ENCODE results near the gene BAIAP2L1.
"Not testable (repeated sequence)": the region's sequence is repeated elsewhere in the genome, so short reads cannot be mapped to it uniquely, and the experiment has no call there.

Gene BAIAP2L1

DNA sequence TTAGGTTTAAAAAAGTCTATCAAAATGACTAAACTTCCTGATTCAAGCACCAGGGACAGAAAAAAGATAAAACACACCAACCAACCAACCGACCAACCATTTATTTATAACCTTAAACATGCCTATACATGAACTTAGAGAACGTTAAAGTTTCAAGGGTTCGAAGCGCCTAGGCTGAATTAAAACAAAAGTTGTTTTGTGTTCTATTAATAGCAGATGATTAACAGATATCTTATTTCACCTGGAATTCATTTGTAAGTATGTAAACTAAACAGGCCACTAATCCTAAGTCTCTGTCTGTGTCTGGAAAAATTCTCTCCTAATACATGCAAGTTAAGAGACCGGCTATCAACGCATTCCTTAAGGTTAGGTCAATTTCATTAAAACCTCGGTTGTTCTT, 1.4 kb downstream of the BAIAP2L1 start:
- no peak for DNase-seq (ENCODE audit: low spot score)

DNA sequence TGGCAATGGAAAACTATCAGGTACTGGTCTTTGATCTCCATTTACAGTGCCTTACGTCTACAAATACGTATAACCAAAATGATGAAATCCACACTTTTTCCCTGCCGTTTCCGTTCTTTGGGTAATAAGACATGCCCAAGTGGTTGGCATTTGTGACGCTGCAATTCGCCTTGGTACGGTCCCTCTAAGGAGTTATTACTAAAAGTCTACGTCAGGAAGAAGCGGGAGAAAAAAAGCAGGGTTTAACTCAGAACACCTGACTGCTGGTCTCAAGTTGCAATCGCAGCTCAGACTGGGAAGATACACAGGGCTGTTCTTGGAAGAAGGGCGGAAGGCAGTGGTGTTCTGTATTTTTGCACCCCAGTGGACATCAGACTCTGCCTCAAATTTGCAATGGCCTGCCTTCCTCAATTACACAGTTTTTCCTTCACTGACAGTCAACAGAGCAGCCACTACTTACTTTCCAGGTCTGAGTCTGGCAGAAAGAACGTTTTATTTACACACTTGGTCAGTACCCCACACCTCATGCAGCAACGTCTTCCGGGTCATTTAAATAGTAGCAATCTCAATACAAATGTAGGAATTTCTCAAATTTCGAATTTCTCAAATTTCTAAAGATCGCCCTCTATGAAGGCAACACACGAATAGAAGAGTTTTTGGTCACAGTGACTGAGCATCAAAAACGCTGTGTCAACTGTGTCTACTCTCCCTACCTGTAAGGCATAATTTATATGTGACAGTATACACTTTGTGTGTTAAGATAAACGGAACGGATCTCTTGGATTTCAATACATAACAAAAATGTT, 2.1 kb downstream of the BAIAP2L1 start:
- no peak for DNase-seq (ENCODE audit: low spot score)

DNA sequence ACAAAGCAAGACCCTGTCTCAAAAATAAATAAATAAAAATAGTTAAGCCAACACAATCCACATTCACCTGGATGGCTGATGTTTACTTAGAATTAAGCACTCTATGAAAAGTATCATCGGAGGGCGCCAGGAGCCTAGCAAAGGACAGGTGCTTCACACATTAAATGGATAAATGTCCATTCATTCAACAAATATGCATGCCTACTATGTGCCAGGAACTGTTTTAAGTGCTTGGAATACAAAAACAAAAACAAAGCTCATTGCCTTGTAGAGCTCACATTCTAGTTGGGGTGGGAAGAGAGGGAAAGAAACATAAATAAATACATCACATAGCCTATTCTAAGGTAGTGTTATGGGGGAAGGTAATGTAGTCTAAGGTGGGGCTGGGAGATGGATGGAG, 4.1 kb downstream of the BAIAP2L1 start:
- no peak for DNase-seq (ENCODE audit: low spot score)

DNA sequence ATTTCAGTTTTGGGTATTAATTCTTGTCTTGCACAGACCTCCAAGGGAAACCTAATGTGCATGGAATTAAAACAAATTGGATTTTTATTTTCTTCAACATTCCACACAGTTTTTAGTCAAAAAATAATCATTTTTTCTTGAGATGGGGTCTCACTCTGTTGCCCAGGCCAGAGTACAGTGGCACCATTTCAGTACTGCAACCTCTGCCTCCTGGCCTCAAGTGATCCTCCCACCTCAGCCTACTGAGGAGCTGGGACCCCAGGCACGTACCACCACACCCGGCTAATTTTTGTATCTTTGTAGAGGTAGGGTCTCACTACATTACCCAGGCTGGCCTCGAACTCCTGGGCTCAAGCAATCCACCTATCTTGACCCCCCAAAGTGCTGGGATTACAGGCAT, 4.9 kb downstream of the BAIAP2L1 start:
- no peak for DNase-seq (ENCODE audit: low spot score)

DNA sequence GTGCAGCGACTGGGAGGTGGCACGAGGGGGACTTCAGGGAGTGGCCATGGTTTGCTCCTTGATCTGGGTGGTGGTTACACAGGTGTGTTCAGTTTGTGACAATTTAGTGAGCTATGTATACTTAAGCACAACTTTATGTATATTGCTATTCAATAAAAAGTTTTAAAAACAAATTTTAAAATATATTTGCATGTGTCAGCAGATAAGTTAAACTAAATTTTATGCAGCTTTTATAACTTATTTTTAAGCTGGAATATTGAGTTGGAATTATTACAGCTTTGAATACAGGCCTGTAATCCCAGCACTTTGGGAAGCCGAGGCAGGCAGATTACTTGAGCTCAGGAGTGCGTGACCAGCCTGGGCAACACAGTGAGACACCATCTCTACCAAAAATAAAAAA, 5.4 kb downstream of the BAIAP2L1 start:
- DNase-seq (ENCODE audit: low spot score): no peak

DNA sequence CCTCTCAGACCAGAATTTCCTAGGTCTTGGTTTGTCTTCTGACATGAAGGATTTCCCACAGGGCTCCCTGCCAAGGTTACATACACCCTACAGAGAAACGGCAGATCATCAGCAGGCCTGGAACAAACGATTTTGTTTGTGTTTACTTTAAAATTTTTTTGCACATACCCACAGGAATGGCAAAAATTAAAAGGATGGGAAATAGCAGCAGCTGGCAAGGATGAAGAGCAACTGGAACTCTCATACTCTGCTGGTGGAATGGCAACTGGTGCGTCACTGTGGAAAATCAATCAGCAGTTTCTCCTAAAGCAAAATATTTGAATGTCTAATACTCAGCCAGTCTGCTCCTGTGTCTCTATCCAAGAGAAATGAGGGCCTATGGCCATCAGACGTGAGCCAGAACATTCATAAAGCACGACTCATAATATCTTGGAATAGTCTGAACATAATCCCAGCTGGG, 6.5 kb downstream of the BAIAP2L1 start:
- DNase-seq (ENCODE audit: low spot score): peak; percentile 39

DNA sequence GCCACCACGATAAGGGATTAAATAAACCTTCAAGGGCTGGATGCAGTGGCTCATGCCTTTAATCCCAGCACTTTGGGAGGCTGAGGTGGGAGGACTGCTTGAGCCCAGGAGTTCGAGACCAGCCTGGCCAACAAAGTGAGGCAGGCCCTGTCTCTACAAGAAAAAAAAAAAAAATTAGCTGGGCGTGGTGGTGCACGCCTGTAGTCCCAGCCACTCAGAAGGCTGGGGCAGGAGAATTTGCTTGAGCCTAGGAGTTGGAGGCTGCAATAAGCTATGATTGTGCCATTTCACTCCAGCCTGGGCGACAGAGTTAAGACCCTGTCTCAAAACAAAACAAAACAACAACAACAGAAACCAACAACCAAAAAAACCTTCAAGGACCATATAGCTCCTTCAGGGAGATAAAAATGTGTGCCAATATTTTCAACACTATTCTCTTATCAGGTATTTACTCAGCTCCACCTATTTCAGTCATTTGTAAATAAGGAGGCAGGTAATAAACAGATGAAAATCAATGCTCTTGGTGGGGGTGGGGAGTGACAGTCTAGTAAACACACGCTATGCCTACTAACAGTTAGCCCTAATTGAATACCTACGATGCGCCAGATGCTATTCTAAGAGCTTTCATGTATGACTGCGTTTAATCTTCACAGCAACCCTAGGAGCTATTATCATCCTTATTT, 13.2 kb downstream of the BAIAP2L1 start:
- no peak for DNase-seq (ENCODE audit: low spot score)

DNA sequence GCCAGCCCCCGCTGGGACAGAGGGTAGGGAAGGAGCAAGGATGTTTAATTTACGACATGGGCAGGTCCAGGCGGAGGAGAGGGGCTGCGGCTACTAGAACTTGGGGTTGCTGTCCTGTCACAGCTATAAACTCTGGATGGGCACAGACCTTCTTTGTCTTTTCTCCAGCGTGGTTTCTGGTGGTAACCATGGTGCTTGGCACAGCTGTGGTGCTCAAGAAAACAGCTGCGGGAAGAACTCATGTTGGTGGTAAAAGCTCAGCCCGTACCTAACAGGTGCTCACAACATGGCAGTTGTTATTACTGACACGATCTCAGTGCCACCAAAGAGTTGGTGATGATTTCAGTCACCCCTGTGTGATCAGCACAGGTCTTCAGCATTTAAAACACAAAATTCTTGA, 13.8 kb downstream of the BAIAP2L1 start:
- no peak for DNase-seq (ENCODE audit: low spot score)

DNA sequence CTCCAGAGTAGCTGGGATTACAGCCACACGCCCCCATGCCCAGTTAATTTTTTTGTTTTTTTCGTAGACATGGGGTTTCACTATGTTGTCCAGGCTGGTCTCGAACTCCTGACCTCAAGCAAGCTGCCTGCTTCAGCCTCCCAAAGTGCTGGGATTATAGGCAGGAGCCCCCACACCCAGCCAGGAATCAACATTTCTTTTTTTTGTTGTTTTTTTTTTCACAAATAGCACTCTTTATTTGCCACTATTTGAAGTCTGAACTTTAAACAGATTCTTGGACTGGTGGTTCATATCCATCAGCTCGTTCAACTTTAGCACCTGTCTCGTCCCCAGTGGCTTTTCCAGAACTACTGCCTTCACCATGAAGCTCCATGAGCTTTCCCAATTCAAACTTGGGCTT, 15.4 kb downstream of the BAIAP2L1 start:
- not testable (repeated sequence) for DNase-seq (ENCODE audit: low spot score)

DNA sequence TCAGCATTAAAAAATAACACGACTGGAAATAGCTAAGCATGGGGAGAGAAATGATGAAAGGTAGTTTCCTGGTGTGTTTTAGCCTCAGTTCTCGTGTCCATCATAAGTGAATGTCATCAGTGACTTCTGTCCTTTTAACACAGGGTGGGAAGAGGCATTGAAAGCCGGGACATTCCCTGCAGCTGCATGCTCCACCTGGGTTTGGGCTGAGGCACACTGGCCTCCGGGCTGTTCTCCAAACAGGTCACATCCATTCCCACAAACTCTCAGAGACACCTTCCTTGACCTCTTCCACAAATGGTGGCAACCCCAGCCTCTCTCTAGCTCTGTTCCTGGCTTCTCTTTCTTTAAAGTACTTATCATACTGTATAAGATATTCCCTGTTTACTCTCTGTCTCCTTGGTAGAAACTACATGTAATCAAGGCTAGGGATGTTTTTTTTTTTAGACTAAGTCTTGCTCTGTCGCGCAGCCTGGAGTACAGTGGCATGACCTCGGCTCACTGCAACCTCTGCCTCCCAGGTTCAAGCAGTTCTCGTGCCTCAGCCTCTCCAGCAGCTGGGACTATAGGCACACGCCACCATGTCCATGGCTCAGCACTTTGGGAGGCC, 22.6 kb downstream of the BAIAP2L1 start:
- no peak for DNase-seq (ENCODE audit: low spot score)

DNA sequence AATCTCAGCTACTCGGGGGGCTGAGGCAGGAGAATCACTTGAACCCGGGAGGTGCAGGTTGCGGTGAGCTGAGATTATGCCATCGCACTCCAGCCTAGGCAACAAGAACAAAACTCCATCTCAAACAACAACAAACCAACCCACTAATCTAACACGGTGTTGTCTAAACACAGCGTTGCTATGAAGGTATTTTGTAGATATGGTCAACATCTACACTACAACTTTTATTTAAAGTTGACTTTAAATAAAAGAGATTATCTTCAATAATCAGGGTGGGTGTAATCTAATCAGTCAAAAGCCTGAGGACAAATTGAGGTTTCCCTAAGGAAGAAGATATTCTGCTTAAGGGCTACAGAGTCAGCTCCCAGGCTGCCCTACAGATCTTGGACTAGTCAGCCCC, 24.2 kb downstream of the BAIAP2L1 start:
- DNase-seq (ENCODE audit: low spot score): no peak

DNA sequence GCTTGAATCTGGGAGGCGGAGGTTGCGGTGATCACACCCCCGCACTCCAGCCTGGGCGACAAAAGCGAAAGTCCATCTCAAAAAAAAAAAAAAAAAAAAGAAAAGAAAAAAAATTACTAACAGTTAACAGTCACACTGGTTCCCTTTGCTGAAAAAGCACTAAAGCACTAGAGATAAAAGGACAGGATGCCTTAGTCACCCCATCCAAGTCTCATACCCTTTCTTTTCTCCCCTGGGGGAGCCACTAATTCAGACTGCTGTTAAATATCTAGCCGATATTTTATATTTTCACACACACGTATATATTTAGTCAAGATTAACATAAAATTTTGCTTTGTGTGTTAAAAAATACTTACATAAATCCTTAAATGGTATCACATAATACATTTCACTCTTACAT, 25.2 kb downstream of the BAIAP2L1 start:
- no peak for DNase-seq (ENCODE audit: low spot score)

DNA sequence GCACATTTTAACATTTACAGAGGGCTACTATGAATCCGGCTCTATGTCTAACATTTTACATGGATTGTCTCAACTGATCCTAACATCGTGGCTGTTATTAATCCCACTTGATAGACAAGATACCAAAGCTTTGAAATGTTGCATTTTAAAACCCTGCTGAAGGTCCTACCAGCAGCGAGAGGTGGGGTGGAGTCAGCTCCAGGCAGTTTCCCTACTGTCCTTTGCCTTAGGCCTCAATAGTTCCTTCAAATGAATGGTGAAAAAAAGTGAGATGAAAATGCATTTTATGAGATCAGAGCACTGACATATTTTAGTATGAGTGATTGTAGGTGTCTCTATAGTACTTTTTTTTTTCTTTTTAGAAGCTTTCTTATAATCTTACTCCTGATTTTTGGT, 26.6 kb downstream of the BAIAP2L1 start:
- DNase-seq (ENCODE audit: low spot score): no peak

DNA sequence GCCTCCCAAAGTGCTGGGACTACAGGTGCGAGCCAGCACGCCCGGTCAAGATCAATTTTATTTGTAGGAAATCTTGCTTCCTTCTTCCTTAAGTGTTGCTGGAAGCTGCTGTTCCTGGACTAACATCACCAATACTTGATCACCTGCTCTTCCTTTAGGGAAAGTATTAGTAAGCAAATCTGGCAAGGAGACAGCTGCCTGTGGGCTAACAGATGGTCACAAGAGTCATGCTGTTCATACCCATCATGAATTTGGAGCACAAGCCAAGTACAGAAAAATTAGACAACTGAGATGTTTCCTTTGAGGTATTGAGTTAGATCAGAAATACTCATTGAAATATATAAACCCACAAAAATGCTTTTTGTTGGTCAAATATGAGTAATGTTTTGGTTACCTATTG, 27.9 kb downstream of the BAIAP2L1 start:
- DNase-seq (ENCODE audit: low spot score): peak; percentile 40

DNA sequence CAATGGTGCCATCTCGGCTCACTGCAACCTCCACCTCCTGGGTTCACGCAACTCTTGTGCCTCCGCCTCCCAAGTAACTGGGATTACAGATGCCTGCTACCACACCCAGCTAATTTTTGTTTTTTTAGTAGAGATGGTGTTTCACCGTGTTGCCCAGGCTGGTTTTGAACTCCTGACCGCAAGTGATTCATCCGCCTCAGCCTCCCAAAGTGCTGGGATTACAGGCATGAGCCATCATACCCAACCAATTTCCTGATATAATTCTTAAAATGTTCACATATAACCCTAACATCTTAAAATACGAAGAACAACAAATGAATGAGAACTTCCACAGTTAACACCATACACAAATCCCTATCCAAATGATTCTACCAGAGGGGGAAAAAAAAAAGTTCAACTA, 31.2 kb downstream of the BAIAP2L1 start:
- no peak for DNase-seq (ENCODE audit: low spot score)

DNA sequence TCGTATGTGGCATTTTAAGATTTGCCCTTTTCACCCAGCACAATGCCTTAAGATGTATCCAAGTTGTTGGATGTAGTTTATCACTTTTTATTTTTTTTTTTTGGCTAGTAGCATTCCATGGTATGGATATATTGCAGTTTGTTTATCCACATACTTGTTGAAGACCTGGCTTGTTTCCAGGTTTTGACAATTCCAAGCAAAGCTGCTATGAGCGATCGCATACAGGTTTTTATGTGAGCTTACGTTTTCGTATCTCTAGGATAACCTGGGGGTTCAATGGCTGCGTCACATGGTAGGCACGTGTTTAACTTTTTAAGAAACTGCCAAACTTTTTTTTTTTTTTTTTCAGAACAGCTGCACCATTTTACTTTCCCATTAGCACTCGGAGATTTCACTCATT, 32.2 kb downstream of the BAIAP2L1 start:
- no peak for DNase-seq (ENCODE audit: low spot score)

DNA sequence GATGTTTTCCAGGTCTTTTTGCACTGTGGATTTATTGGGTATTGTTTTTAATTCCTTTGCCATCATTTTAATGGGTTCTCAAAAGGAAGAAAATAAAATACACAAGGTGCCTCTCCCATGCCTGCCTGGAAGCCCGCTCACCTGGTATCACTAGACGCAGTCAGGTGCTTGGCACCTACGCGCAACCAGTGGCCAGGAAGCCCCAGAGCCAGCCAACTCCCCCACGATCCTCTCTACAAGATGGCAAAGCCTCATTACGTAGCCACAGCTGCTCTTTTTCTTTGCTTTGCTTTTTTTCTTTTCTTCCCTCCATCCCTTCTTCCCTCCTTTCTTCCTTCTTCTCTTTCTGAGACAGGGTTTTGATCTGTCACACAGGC, 34.3 kb downstream of the BAIAP2L1 start:
- DNase-seq (ENCODE audit: low spot score): no peak

DNA sequence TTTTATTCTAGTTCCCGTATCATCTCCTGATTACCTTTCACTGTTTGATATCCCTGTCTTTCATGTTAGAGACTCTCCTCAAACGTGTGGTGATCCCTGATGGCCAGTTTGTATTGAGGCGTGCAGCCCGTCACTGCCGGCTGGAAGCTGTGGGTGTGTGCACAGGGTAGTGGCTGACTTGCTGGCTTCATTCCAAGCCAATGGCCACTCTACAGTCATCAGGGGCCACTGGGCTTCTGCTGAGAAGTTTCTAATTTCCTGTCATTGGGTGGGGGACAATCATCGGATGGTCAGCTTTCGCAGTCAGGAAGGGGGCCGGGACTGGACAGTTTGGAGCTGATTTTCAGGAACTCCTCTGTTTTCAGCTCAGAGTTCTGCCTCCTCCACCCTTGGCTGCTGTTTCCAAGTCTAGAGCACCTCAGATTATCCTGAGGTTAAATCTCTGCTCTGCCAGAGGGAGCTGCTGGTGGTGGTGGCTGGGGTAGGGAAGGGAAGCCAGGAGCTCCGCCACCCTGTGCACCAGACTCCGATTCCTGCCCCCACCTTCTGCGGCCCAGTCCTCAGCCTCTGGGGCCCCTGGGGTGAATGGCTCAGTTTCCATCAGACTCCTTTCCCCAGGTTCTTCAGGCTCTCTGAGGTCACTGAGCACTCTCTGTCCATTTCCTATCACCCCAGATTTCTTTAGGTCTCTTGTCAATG, 34.9 kb downstream of the BAIAP2L1 start:
- no peak for DNase-seq (ENCODE audit: low spot score)

DNA sequence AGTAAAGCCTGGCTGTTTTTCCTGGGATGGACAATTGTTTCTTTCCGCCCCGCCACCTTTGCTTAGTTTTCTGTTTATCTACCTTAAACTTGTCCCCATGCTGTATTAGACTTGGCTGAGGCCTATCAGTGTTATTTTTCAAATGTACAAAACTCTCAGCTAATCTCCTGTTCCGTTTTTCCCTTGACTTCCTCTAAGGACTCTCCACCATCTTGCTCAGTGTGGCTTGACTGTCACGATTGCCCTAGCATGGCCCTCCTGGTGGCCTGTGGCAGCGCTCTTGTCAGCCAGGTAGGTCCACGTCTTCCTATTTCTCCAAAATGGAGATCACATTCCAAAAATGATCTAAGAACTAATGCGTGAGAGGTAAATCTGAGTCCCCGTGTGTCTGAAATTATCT, 36.7 kb downstream of the BAIAP2L1 start:
- DNase-seq (ENCODE audit: low spot score): no peak

DNA sequence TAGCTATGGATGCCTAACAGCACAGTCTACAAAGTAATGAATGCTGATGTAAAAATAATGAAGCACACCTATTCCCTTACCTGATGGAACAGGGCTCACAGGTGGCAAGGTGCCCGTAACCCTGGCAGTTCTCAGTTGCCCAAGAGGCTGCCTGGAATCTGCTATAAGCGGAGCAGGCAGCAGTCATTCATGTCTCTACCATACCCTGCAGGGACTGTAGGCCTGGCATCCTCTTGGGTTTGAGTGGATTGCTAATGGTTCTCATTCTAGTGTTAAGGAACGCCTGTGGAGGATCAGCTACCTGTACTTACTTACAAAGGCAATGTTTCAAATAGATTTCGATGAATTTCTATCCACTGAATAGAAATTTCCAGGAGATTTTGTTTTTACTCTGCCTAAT, 38.4 kb downstream of the BAIAP2L1 start:
- no peak for DNase-seq (ENCODE audit: low spot score)

DNA sequence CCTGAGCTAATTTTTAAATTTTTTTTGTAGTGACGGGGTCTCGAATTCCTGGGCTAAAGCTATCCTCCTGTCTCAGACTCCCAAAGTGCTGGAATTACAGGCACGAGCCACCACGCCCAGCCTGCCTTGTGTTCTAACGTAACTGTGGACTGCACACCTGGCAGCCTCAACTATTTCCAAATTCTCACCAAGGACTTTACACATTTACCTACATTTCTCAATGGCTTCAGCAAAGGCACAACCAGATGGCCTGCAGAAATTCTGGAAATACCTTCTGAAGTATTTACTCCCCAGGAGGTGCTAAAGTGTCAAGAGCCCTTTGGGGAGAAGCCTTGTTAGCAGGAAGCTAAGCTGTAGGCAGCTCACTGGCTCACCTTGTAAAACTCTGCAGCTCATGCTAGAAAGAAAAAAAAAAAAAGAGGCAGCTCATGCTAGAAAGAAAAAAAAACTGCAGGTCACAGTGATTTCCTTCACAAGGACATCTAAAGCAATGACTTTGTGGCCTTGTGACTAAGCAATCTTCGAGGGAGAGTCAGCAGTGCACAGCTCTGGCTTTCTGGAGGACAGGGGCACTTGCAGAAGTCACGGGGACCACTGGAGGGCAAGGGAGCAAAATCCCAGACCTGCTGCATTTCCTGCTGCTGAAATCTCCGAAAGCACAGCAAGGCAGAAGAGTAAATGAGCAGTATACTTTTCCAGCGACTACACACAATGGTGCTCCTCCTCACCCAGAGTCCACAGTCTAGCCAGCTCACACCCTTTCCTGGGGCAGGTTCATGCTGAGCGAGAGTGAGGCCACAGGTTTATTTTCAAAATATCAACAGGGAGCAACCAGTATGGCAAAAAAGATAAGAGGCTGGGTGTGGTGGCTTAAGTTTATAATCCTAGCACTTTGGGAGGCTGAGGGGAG, 40.4 kb downstream of the BAIAP2L1 start:
- DNase-seq (ENCODE audit: low spot score): peak; percentile 84

DNA sequence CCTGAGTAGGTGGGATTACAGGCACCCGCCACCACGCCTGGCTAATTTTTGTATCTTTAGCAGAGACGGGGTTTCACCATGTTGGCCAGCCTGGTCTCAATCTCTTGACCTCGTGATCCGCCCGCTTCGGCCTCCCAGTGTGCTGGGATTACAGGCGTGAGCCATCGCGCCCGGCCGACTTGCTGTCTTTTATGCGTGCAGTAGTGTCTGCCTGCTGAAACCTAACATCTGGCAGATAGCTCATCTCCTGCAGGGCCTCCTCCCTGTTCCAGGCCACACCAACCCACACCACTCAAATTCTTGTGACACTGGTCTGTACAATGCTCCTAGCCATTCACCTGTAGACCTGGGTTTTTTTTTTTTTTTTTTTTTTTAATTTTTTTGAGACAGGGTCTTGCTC, 41.5 kb downstream of the BAIAP2L1 start:
- no peak for DNase-seq (ENCODE audit: low spot score)

Data from LoVo (cell line).